MM.1S (cell line): ENCODE measurements around the gene MAD1L1.

Experiments
- DNase-seq: peaks from one replicate; pipeline ENCODE4 v3.0.0-alpha.2; 2015
- H2AFZ ChIP-seq: fragments of 300-600 bp; sonication (generic); 2 replicates; pipeline ENCODE4 v1.6.0; 2016; ENCODE audit warnings: antibody characterized with exemption, low read length
- H3F3A ChIP-seq: fragments of 300-600 bp; sonication (generic); 2 replicates; pipeline ENCODE4 v1.6.1; 2016; ENCODE audit warnings: mild to moderate bottlenecking, antibody characterized with exemption, low read length, moderate library complexity, mixed read lengths; ENCODE audit not compliant: insufficient read depth
- H3K27ac ChIP-seq: fragments of 300-600 bp; sonication (generic); 2 replicates; pipeline ENCODE4 v1.5.1; 2016; ENCODE audit warnings: mild to moderate bottlenecking, low read length
- H3K27me3 ChIP-seq: fragments of 300-600 bp; sonication (generic); replicated peaks from 2 replicates; pipeline ENCODE4 v1.6.0; 2016; ENCODE audit warnings: low read length; ENCODE audit not compliant: insufficient read depth
- H3K36me3 ChIP-seq: fragments of 300-600 bp; sonication (generic); replicated peaks from 2 replicates; pipeline ENCODE4 v1.6.1; 2016; ENCODE audit warnings: mild to moderate bottlenecking, low read length, mixed read lengths; ENCODE audit not compliant: insufficient read depth
- H3K4me1 ChIP-seq: fragments of 300-600 bp; sonication (generic); 2 replicates; pipeline ENCODE4 v1.6.1; 2016; ENCODE audit warnings: low read length, mixed read lengths
- H3K4me2 ChIP-seq: fragments of 300-600 bp; sonication (generic); 2 replicates; pipeline ENCODE4 v1.6.0; 2016; ENCODE audit warnings: low read depth, low read length
- H3K4me3 ChIP-seq: fragments of 300-600 bp; sonication (generic); 2 replicates; pipeline ENCODE4 v1.5.1; 2016; ENCODE audit warnings: low read length, mixed read lengths
- H3K79me2 ChIP-seq: fragments of 300-600 bp; sonication (generic); 2 replicates; pipeline ENCODE4 v1.6.1; 2016; ENCODE audit warnings: mixed run types, low read length, mixed read lengths
- H3K9ac ChIP-seq: fragments of 300-600 bp; sonication (generic); 2 replicates; pipeline ENCODE4 v1.6.1; 2016; ENCODE audit warnings: low read length, mixed read lengths
- H3K9me2 ChIP-seq: fragments of 300-600 bp; sonication (generic); replicated peaks from 2 replicates; pipeline ENCODE4 v1.6.1; 2016; ENCODE audit warnings: mild to moderate bottlenecking, low read length, mixed read lengths; ENCODE audit not compliant: insufficient read depth
- H3K9me3 ChIP-seq: fragments of 300-600 bp; sonication (generic); replicated peaks from 2 replicates; pipeline ENCODE4 v1.6.1; 2016; ENCODE audit warnings: mild to moderate bottlenecking, low read length, mixed read lengths; ENCODE audit not compliant: insufficient read depth
- H4K20me1 ChIP-seq: fragments of 300-600 bp; sonication (generic); 2 replicates; pipeline ENCODE4 v1.6.1; 2016; ENCODE audit warnings: mild to moderate bottlenecking, low read length, moderate library complexity, mixed read lengths; ENCODE audit not compliant: insufficient read depth
- EZH2 ChIP-seq: fragments of 300-600 bp; sonication (generic); optimal IDR thresholded peaks from 2 replicates; pipeline ENCODE3; 2017; ENCODE audit warnings: low read depth, mild to moderate bottlenecking, antibody characterized with exemption, low read length, mixed read lengths
- EZH2phosphoT487 ChIP-seq: fragments of 300-600 bp; sonication (generic); IDR thresholded peaks from 2 replicates; pipeline ENCODE4 v1.6.1; 2018; ENCODE audit warnings: antibody characterized with exemption, low read length
- TF ChIP-seq, protein P1 (sequence below): fragments of 300-600 bp; sonication (generic); IDR thresholded peaks from 2 replicates; pipeline ENCODE4 v1.5.1; 2016; ENCODE audit warnings: antibody characterized with exemption, low read length, mixed read lengths

The MAD1L1 gene

DNA sequence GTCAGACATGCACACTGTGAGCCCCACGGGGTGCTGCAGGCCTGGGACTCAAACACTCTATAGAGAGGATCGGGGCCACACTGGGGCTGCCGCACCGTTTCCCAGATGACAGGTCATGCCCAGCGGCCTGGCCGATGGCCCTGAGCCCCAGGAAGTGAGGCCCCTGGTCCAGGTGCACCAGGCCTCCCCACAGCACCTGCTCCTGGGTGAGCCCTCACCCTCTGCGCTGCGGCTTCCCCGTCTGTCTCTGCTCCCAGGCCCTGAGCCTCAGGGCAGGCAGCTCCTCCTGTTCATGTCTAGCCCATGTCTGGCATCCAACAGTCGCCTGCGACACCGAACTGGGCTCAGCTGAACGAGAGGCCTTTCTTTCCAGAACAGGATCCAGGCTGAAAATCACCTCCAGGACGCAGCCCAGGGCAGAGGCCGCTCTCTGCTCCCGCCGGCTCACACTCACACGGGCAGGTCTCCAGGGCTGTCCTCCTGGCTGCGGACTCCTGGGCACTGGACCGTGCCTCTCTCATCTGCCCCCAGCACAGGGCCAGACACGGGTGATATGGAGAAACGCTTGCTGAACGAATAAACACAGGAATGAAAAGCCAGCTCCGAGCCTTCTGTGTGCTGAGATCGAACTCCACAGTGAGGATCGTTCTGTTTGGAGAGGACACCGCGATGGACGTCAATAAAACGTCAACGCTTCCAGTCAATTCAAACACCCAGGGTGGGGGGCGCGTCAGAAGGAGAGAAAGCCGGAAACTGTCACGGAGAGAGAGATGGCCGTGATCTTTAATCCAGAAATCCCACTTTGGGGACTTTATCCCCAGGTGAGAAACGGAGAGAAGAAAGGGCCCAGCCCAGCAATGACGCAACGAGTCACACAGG, 360.3 kb downstream of the MAD1L1 start:
- no peaks in the 10 kb centered on the region for H4K20me1 ChIP-seq
- TF ChIP-seq, protein P1, sequence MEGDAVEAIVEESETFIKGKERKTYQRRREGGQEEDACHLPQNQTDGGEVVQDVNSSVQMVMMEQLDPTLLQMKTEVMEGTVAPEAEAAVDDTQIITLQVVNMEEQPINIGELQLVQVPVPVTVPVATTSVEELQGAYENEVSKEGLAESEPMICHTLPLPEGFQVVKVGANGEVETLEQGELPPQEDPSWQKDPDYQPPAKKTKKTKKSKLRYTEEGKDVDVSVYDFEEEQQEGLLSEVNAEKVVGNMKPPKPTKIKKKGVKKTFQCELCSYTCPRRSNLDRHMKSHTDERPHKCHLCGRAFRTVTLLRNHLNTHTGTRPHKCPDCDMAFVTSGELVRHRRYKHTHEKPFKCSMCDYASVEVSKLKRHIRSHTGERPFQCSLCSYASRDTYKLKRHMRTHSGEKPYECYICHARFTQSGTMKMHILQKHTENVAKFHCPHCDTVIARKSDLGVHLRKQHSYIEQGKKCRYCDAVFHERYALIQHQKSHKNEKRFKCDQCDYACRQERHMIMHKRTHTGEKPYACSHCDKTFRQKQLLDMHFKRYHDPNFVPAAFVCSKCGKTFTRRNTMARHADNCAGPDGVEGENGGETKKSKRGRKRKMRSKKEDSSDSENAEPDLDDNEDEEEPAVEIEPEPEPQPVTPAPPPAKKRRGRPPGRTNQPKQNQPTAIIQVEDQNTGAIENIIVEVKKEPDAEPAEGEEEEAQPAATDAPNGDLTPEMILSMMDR, result no peak
- TF ChIP-seq EZH2phosphoT487, result no peak
- TF ChIP-seq EZH2, result no peak
- no peak overlapping the region for H2AFZ ChIP-seq

DNA sequence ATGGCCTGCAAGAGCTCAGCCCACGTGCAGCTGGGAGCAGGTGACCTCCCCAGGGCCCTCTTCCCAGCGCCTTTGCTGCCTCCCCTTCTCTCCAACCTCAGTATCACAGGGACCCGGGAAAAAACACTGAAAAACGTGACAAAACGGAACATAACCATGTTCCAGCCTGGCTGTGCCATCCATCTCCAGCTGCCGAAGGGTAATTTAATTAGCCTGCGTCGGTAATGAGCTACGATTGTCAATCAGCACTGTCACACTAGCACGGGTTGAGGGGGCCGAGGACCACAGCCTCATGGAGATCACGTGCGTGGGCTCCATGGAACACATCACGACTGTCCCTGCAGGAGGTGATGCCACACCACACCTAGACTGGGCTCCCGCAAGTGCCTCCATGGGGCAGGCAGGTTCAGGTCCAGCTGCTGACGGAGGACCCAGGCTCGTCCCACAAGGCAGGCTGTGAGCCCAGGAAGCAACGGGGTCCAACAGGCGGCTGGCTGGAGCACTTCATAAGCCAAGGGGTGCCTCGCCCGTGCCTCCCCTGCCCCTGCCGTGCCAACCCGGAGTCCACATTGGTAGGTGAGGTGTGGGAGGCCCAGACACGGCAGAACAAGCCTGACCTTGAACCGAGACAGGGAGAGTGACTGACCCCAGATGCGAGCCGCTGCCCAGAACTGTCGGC, 363.2 kb downstream of the MAD1L1 start:
- no peak for DNase-seq
- H3K4me1 ChIP-seq, result no peaks in the 10 kb centered on the region
- H3K79me2 ChIP-seq, result no peaks in the 10 kb centered on the region
- TF ChIP-seq EZH2, result no peak
- TF ChIP-seq EZH2phosphoT487, result no peak
- TF ChIP-seq, protein P1, result no peak
- H3K4me3 ChIP-seq, result no peak overlapping the region
- H3K9me3 ChIP-seq, result no peaks in the 10 kb centered on the region
- H4K20me1 ChIP-seq, result no peaks in the 10 kb centered on the region
- H3K27ac ChIP-seq, result no peak overlapping the region
- no peak overlapping the region for H3K9ac ChIP-seq
- H2AFZ ChIP-seq, result no peak overlapping the region
- H3K4me2 ChIP-seq, result no peak overlapping the region
- H3K27me3 ChIP-seq, result no peaks in the 10 kb centered on the region
- no peaks in the 10 kb centered on the region for H3K9me2 ChIP-seq
- H3F3A ChIP-seq, result no peaks in the 10 kb centered on the region
- H3K36me3 ChIP-seq, result no peaks in the 10 kb centered on the region

More for the DNA sequence above, 360.3 kb downstream of the MAD1L1 start:
- Histone ChIP-seq H3K4me2 (no peak overlapping the region), H3K27ac (no peak overlapping the region), H3K9me2 (no peaks in the 10 kb centered on the region), H3K9me3 (no peaks in the 10 kb centered on the region), H3K4me1 (no peaks in the 10 kb centered on the region), H3K27me3 (no peaks in the 10 kb centered on the region), H3K9ac (no peak overlapping the region), H3K4me3 (no peak overlapping the region), H3F3A (no peaks in the 10 kb centered on the region), H3K36me3 (no peaks in the 10 kb centered on the region), H3K79me2 (no peaks in the 10 kb centered on the region)
- DNase-seq, result no peak

DNA sequence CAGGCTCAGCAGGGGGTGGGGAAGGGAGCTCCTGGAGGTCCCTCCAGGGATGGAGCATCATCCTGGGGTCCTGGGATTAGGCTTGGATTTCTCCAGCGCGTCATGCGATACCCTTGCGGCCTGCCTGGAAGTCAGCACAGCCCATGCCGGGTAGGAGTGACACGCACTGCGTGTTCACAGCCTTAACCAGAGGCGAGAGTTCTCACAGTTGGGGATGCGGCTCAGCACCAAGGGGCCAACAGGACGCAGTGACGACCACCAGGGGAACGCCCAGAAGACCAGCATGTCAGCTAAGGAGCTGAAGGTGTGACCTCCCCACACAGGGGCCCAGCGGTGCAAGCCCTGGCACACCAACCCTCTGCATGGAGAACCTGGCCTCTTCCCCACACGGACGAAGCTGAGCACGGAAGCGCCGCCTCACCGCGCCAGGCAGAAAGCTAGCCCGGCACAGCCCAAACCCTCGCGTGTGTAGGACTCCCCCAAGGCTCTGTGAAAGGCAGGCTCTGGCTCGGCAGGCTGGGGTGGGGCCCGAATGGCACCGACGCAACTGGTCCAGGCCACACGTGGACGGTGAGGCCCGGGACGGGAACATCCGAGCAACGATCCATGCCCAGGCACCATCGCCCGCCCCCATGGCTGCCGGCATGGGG, 364.1 kb downstream of the MAD1L1 start:
- Histone ChIP-seq H3K79me2 (no peaks in the 10 kb centered on the region), H3K9ac (no peak overlapping the region), H3F3A (no peaks in the 10 kb centered on the region), H2AFZ (no peak overlapping the region), H3K4me2 (no peak overlapping the region), H3K4me3 (no peak overlapping the region), H3K9me3 (no peaks in the 10 kb centered on the region), H3K27me3 (no peaks in the 10 kb centered on the region), H3K36me3 (no peaks in the 10 kb centered on the region), H4K20me1 (no peaks in the 10 kb centered on the region), H3K4me1 (no peaks in the 10 kb centered on the region), H3K9me2 (no peaks in the 10 kb centered on the region), H3K27ac (no peak overlapping the region)
- DNase-seq, result no peak
- TF ChIP-seq EZH2phosphoT487, result no peak
- no peak for TF ChIP-seq EZH2
- TF ChIP-seq, protein P1, result no peak
